ENCODE results near the gene LANCL3. TPM values are rescaled to one million over a fixed set of nuclear protein-coding genes. Genes with fewer than 3 reads are reported as not detected.

LANCL3 gene
- total RNA-seq, 4 donors from 2014 or later, result under 0.01 to 0.88 (median 0.58) TPM

GRCh38 chrX:37690119-37690518, 118.7 kb downstream of the LANCL3 start:
- no peak for TF ChIP-seq CTCF (IDR thresholded peaks at IDR 0.05; ENCODE audit: low read depth)

GRCh38 chrX:37692918-37693317, 121.5 kb downstream of the LANCL3 start:
- TF ChIP-seq CTCF (IDR thresholded peaks at IDR 0.05; ENCODE audit: low read depth), result no peak

DNA sequence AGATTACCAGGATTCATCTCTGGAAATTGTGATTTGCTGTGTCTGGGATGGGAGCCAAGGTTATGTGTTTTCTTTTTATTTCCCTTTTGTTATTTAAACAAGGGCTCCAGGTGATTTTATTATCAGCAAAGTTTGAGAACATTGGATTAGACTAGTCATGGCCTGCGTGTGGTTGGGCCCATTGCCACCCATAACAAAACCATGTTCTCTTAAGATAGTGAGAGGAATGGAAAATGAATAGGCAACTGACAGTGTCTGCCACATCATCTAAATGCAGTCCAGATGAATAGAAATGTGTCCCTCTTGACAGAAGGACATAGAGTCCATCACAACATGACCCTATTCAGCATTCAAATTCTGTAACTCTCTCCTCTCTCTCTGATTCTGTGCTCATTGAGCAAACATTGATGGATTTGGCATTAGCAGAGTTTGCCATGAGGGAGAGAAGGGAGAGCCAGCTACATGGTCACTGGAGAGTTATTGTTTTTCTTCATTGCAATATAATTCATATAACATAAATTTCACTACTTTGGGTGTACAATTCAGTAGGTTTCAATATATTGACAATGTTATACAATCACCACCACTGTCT, 125.8 kb downstream of the LANCL3 start:
- TF ChIP-seq CTCF (IDR thresholded peaks at IDR 0.05; ENCODE audit: low read depth), result no peak

DNA sequence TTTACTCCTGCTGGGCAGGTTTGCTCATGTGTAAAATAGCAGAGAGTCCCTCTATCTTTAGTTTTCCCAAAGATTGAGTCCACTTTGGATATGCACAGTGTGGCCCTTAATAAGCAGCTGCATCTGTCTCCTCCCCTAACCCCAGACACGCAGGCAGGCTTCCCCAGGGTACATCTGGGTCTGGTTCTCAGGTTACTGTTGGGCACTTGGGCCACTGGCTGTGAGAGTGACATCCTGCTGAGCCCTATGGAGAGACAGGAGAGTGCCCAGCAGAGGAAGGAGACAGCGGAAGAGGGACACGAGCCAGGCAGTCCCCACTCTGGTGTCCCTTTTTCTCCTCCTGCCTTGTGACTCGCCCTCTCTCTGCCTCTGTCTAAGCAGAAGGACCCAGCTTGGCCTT, 130.1 kb downstream of the LANCL3 start:
- no peak for TF ChIP-seq CTCF (IDR thresholded peaks at IDR 0.05; ENCODE audit: low read depth)

GRCh38 chrX:37711991-37712390, 140.5 kb downstream of the LANCL3 start:
- TF ChIP-seq CTCF (IDR thresholded peaks at IDR 0.05; ENCODE audit: low read depth), result no peak

- no peak for TF ChIP-seq CTCF (IDR thresholded peaks at IDR 0.05; ENCODE audit: low read depth)
Measured at GRCh38 chrX:37712458-37712857, 141.0 kb downstream of the LANCL3 start.

DNA sequence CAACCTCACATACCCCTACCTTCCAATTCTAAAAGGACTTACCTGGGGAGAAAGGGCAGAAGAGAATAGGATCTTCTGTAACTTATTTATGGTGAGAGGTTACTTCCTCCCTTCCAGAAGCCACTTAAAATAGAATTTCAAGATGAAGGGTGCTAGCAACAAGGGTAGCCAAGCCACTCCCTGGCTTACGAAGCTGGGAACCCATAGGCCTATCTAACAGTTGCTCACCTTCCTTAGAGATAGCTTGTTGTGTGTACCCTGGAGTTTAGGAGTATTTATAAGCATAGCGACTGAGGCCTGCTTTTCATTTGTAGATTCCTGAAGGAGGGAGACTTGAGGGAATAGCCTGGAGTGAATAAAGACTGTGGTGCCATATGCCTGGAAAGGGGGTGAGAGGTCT, 143.0 kb downstream of the LANCL3 start:
- TF ChIP-seq CTCF (IDR thresholded peaks at IDR 0.05; ENCODE audit: low read depth), result no peak
